Dermis microvascular lymphatic vessel endothelial cell (primary cell): ENCODE data around the gene SPIB. TPM values are rescaled to one million over a fixed set of nuclear protein-coding genes. Genes with fewer than 3 reads are reported as not detected.
A peak's percentile ranks its signal among the peaks of the same experiment; 100 is the strongest.
"Not testable (repeated sequence)": the region's sequence is repeated elsewhere in the genome, so short reads cannot be mapped to it uniquely, and the experiment has no call there.

Experiments
- DNase-seq, 2 donors: peaks; one replicate each; pipeline versions ENCODE4 v3.0.0 to v3.0.0-alpha.2; 2010; ENCODE audit warnings: low read depth in 2 of 2
- total RNA-seq: library from RNA; depleted of rRNA; stranded (reverse); fragments of >200 nt; gene quantifications from 2 replicates; pipeline ENCODE4 v1.2.1, GENCODE V29; 2014

Gene SPIB
- total RNA-seq, 1 donor from 2014 or later = not detected

- no peak for DNase-seq
Observed at GRCh38 chr19:50437862-50438449, 19.2 kb downstream of the SPIB start.

- not testable (repeated sequence) for DNase-seq
Observed at GRCh38 chr19:50439130-50439529, 20.4 kb downstream of the SPIB start.

GRCh38 chr19:50444059-50444458, 25.3 kb downstream of the SPIB start:
- DNase-seq = no peak

GRCh38 chr19:50447053-50447452, 28.3 kb downstream of the SPIB start:
- no peak for DNase-seq

GRCh38 chr19:50447750-50448149, 29.0 kb downstream of the SPIB start:
- DNase-seq = no peak

GRCh38 chr19:50449236-50449899, 30.6 kb downstream of the SPIB start:
- no peak for DNase-seq

- DNase-seq = no peak
Observed at GRCh38 chr19:50450369-50451222, 31.9 kb downstream of the SPIB start.

GRCh38 chr19:50451223-50451534, 32.4 kb downstream of the SPIB start:
- no peak for DNase-seq

GRCh38 chr19:50453243-50453642, 34.5 kb downstream of the SPIB start:
- DNase-seq = no peak

- DNase-seq = no peak
Observed at GRCh38 chr19:50455992-50456391, 37.3 kb downstream of the SPIB start.

- DNase-seq = no peak
Observed at GRCh38 chr19:50457300-50457699, 38.6 kb downstream of the SPIB start.

GRCh38 chr19:50458396-50459066, 39.8 kb downstream of the SPIB start:
- no peak for DNase-seq

GRCh38 chr19:50459067-50459456, 40.3 kb downstream of the SPIB start:
- DNase-seq = no peak

GRCh38 chr19:50459638-50460037, 40.9 kb downstream of the SPIB start:
- no peak for DNase-seq

- no peak for DNase-seq
Observed at GRCh38 chr19:50460161-50460765, 41.5 kb downstream of the SPIB start.

- DNase-seq = peak; percentile 48 to 70
Observed at GRCh38 chr19:50461066-50461875, 42.5 kb downstream of the SPIB start.

- no peak for DNase-seq
Observed at GRCh38 chr19:50462970-50463369, 44.2 kb downstream of the SPIB start.

- DNase-seq = no peak
Observed at GRCh38 chr19:50464348-50464747, 45.6 kb downstream of the SPIB start.

- DNase-seq = no peak
Observed at GRCh38 chr19:50465000-50465399, 46.3 kb downstream of the SPIB start.

- peak; percentile 7 to 17 for DNase-seq
Observed at GRCh38 chr19:50465986-50466705, 47.4 kb downstream of the SPIB start.
